ENCODE results near the gene LMBR1L.

DNA sequence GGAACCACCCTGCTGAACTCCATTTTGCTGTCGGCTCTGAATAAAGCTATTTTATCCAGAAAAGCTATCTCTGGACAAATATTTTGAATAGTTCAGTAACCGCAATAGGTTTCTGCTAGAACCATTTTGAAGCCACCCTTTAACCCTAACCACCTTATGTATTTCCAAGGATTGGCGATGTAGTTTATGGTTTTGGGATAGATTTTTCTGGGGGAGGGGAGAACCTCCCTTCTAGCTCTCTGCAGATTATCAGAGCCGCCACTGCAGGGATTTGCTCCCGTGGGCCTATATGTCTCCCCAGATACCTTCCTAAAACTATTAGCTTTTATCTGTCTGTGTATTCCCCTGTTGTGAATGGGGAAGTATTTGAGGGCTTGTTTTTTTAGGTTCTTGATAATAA is 22.4 kb upstream of the LMBR1L start:
- TF ChIP-seq, protein P1, sequence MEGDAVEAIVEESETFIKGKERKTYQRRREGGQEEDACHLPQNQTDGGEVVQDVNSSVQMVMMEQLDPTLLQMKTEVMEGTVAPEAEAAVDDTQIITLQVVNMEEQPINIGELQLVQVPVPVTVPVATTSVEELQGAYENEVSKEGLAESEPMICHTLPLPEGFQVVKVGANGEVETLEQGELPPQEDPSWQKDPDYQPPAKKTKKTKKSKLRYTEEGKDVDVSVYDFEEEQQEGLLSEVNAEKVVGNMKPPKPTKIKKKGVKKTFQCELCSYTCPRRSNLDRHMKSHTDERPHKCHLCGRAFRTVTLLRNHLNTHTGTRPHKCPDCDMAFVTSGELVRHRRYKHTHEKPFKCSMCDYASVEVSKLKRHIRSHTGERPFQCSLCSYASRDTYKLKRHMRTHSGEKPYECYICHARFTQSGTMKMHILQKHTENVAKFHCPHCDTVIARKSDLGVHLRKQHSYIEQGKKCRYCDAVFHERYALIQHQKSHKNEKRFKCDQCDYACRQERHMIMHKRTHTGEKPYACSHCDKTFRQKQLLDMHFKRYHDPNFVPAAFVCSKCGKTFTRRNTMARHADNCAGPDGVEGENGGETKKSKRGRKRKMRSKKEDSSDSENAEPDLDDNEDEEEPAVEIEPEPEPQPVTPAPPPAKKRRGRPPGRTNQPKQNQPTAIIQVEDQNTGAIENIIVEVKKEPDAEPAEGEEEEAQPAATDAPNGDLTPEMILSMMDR (conservative IDR thresholded peaks at IDR 0.05; ENCODE audit: low read length) = no peak
- no peak for TF ChIP-seq EZH2phosphoT487 (IDR thresholded peaks at IDR 0.05; ENCODE audit: borderline replicate concordance)

Measured in Loucy (cell line).